Stomach (tissue), 4 donors: ENCODE results near the gene HIPK3.

ENCODE experiments used
- POLR2A ChIP-seq, 4 donors: fragments of 450-650 bp; IDR thresholded peaks; one replicate each; pipeline ENCODE4 v1.6.1; 2016; ENCODE audit warnings: antibody characterized with exemption in 4 of 4, control low read depth in 2 of 4, mild to moderate bottlenecking in 1 of 4, moderate library complexity in 1 of 4
- POLR2AphosphoS5 ChIP-seq, 3 donors: sonication (generic); formaldehyde crosslinking; IDR thresholded peaks; one replicate each; pipeline ENCODE4 v1.6.1; 2016; ENCODE audit warnings: antibody characterized with exemption in 3 of 3
- TF ChIP-seq, protein P1 (sequence below), 7 experiments: fragments of 450-650 bp in 4 of 7; fragments of 200-600 bp in 3 of 7; sonication (generic) in 3 of 7; IDR thresholded peaks; one replicate each; pipeline ENCODE4 v1.5.1; 2016 to 2019; ENCODE audit warnings: antibody characterized with exemption in 7 of 7, control low read depth in 2 of 7, mild to moderate bottlenecking in 1 of 7

DNA sequence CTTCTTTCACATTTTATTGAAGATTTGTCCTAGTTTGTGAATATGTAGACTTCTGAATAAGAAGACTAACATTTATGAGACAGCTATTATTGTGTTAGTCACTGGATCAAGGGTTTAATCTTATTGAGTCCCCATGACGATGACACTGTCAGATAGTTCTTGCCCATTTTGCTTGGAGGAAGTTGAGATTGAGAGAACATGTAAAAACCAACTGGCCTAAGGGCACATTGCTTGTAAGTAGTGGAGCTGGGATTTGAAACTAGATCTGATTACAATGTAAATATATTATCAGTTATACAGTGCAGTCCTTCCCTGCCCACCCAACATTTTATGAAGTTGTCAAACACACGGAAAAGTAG is 134.7 kb downstream of the HIPK3 start:
- TF ChIP-seq, protein P1, sequence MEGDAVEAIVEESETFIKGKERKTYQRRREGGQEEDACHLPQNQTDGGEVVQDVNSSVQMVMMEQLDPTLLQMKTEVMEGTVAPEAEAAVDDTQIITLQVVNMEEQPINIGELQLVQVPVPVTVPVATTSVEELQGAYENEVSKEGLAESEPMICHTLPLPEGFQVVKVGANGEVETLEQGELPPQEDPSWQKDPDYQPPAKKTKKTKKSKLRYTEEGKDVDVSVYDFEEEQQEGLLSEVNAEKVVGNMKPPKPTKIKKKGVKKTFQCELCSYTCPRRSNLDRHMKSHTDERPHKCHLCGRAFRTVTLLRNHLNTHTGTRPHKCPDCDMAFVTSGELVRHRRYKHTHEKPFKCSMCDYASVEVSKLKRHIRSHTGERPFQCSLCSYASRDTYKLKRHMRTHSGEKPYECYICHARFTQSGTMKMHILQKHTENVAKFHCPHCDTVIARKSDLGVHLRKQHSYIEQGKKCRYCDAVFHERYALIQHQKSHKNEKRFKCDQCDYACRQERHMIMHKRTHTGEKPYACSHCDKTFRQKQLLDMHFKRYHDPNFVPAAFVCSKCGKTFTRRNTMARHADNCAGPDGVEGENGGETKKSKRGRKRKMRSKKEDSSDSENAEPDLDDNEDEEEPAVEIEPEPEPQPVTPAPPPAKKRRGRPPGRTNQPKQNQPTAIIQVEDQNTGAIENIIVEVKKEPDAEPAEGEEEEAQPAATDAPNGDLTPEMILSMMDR (IDR thresholded peaks at IDR 0.05) = no peak
- TF ChIP-seq POLR2AphosphoS5 (IDR thresholded peaks at IDR 0.05) = no peak
- TF ChIP-seq POLR2A (IDR thresholded peaks at IDR 0.05) = no peak
